GM12892 (cell line): Measurements from ENCODE around the gene CD81.
"Not testable (repeated sequence)": the region's sequence is repeated elsewhere in the genome, so short reads cannot be mapped to it uniquely, and the experiment has no call there.

Experiments
- DNase-seq: peaks from one replicate; pipeline ENCODE4 v3.0.0; 2011; ENCODE audit not compliant: insufficient read length
- FAIRE-seq: peaks from 2 replicates; lab custom pipeline; 2011; peaks lifted over from hg19 to GRCh38; lab: Jason Lieb, UNC
- POLR2A ChIP-seq: IDR thresholded peaks from 2 replicates; pipeline ENCODE4 v1.6.1; 2011; ENCODE audit warnings: low read depth, low read length, control low read depth
- POLR2AphosphoS5 ChIP-seq: IDR thresholded peaks from 2 replicates; pipeline ENCODE4 v1.6.1; 2011; ENCODE audit warnings: low read depth, low read length, control low read depth
- TAF1 ChIP-seq: IDR thresholded peaks from 2 replicates; pipeline ENCODE4 v1.6.1; 2011; ENCODE audit warnings: low read depth, mild to moderate bottlenecking, control low read depth, low read length, borderline replicate concordance

Gene CD81

DNA sequence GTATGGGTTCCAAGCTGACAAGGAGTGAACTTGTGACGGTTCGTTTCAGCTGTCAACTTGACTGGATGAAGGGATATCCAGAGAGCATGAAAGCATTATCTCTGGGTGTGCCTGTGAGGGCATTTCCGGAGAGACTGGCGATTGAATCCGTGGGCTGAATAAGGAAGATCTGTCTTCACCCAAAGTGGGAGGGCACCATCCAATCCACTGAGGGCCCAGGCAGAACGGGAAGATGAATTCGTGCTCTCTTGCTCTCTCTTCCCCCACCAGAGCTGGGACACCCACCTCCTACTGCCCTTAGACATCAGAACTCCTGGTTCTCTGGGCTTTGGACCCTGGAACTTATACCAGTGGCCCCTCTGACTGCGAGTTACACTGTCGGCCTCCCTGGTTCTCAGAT, 15.5 kb upstream of the CD81 start:
- DNase-seq (no peak), FAIRE-seq (no peak)
- no peak for TF ChIP-seq TAF1
- no peak for TF ChIP-seq POLR2AphosphoS5
- no peak for TF ChIP-seq POLR2A

DNA sequence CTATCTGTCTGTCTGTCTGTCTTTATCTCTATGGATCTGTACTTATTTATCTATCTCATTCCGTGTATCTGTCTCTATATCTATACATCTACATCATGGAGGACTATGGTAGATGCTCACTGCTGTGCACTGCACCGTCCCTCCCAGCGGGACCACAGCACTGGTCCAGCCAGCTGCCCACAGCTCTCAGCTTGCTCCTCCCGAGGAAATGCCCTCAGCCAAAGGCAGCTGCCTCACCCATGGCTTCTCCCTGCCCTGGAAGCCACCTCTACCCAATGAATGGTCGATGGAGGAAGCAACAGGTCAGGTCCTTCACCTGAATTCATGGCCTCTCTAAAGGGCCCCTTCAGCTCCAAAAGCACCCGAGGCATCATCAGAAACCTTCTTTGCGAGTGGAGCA, 14.7 kb upstream of the CD81 start:
- FAIRE-seq, result no peak
- DNase-seq, result no peak
- TF ChIP-seq POLR2AphosphoS5 (no peak), POLR2A (no peak), TAF1 (no peak)

DNA sequence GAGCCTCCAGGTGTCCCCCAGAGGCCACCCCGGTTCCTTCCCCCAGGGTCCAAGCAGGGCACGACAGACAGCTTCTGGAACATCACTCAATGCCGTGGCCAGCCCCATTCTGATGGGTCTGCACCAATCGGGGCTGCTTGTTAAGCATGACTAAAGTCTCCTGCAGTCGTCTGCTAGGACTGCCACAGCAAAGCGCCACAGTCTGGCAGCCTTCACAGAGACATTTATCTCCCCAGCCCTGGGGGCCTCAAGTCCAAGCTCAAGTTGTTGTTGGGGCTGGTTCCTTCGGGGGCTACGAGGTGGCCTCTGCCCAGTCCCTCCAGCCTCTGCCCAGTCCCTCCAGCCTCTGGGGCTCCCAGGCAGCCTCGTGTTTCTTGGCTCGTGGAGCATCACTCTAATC, 14.0 kb upstream of the CD81 start:
- FAIRE-seq (no peak), DNase-seq (no peak)
- TF ChIP-seq POLR2A (no peak), TAF1 (no peak), POLR2AphosphoS5 (no peak)

DNA sequence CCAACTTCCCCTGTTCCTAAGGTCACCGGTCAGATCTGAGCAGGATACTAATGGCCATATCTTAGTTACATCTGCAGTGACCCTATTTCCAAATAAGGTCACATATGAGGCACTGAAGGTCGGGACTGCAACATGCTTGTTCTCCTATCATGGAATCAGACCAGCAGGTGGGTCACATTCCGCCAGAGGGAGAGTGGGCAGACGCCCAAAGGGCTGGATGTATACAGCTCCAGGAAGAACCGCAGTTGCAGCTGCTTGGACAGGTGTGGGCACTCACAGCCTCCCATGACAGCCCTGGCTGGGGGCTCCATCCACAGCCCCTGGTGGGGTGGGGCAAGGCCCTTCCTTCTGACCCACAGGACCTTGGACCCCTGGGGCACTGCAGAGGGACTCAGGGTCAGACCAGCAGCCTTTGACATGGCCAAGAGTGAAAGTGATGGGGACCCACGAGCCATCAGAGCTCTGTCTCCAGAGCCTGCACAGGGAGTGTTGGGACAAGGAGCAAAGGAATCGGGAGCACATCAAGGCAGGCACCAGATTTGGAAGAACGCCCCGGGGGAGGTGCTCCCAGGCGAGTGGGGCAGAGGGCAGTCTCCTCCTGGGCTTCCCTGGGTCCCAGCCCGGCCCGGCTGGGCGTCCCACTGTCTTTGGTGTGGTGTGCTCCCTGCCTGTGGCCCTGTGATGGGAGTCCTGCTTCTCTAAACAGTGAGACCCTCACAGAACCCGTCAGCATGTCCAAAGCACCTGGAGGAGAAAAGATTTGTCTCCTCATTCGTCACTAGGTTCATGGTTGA, 13.3 kb upstream of the CD81 start:
- no peak for DNase-seq
- TF ChIP-seq POLR2A, result no peak
- TF ChIP-seq POLR2AphosphoS5, result no peak
- no peak for TF ChIP-seq TAF1
- no peak for FAIRE-seq

DNA sequence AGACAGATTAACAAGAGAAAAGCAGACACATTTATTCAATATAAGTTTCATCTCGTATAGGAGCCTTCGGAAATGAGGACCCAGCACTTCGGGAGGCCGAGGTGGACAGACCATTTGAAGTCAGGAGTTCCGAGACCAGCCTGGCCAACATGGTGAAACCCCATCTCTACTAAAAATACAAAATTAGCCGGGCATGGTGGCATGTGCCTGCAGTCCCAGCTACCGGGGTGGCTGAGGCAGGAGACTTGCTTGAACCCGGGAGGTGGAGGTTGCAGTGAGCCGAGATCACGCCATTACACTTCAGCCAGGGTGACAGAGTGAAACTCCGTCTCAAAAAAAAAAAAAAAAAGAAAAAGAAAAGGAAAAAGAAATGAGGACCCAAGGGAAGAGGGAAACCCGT, 12.7 kb upstream of the CD81 start:
- FAIRE-seq, DNase-seq: not testable (repeated sequence)

DNA sequence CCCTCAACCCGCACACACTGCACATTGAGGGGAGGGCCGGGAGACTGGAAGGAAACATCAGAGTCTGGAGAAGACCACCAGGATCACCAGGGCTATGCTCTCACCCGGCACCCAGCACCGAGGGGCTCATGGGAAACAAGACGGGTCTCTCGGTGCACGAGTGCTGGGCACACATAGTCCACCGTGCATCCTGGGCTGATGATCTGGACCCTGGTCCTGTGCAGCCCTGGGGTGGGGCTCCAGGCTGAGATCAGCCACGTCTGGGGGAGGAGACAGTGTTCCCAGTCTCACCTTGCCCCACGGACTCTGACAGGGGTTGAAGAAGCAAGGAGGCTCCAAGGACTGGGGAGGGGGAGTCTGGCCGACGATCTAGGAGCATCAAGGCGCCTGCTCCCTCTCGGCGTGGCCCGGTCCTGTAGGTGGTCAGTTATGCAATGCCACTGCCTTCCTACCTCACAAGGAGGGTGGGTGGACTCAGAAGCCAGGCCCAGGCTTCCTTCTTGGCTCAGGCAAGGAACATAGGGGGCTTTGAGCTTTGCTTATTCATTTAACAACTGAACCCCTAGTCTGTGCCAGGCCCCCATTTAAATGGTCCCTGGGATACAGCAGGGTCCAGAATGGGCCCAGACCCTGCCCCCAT, 11.4 kb upstream of the CD81 start:
- DNase-seq (no peak), FAIRE-seq (no peak)
- TF ChIP-seq TAF1 (no peak), POLR2A (no peak), POLR2AphosphoS5 (no peak)

DNA sequence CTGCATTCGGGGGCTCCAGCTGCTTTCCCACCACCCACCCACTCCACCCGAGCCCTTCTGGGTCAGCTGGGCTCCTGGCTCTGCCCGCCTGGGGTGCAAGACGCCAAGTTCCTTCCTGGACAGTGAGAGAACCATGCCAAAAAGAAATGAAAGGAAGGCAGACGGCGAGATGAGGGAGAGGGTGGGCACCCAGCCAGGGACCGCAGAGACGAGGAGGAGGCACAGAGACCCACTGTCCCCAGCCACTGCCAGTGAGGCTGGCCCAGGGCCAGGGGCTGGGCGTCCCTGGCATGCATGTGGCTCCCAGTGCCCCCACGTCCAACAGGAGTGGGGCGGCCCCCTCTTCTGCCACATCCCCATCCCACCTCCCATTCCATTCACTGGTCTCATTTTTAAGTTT, 10.8 kb upstream of the CD81 start:
- FAIRE-seq, result no peak
- no peak for DNase-seq
- TF ChIP-seq POLR2A (no peak), POLR2AphosphoS5 (no peak), TAF1 (no peak)

DNA sequence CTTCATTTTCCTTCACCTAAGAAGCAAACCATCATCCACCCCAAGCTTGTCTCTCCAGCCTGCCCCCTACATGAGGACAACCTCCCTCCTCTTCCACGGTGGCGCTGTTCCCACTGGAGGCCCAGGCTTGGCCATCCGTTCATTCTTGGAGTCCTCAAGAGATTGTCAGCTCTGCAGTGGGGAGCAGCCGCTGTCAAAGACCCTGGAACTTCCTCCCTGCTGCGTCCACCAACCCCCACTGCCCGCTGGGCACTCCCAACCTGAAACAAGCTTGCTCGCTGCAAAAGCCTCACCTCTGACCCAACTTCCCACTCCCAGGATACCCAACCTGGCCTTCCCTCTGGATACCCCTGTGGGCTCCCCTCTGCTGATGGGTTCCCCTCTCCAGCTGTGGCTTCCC, 10.4 kb upstream of the CD81 start:
- no peak for FAIRE-seq
- DNase-seq, result no peak
- TF ChIP-seq POLR2AphosphoS5 (no peak), POLR2A (no peak), TAF1 (no peak)

DNA sequence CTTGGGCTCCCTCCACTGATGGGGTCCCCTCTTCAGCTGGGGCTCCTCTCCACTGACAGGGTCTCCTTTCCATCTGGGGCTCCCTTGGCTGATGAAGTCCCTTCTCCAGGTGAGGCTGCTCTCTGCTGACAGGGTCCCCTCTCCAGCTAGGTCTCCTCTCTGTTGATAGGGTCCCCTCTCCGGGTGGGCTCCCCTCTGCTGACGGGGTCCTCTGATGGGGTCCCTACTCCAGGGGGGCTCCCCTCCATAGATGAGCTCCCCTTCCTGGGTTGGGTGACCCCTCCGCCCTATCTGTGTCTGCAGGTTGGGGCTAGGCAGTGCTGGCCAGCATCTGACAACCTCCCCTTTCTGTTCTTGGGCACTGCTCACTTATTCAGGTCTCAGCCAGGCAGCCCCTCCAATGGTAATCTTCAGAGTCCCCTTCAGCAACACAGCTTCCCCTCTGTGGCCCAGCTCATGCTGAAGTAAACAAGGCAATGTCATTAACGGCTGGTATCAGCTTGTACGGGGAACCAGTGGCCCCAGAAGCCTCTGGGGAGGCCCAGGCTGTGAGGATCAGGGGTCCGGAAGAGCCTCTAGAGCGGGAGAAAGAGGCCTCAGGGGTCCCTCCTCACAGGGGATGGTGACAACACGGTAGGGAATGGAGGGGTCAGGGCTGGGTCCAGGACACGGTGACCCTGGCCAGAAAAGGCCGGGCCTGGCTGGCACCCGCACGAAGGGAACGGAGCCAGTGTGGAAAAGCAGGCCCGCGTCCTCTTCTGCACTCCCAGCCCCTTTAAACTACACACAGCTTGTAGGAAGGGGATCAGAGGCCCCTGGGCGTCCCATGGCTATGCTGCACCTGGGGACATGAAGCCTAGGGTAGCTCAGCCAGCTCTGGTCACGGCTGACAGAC, 9.6 kb upstream of the CD81 start:
- no peak for FAIRE-seq
- no peak for DNase-seq
- TF ChIP-seq TAF1, result no peak
- TF ChIP-seq POLR2A, result no peak
- no peak for TF ChIP-seq POLR2AphosphoS5

DNA sequence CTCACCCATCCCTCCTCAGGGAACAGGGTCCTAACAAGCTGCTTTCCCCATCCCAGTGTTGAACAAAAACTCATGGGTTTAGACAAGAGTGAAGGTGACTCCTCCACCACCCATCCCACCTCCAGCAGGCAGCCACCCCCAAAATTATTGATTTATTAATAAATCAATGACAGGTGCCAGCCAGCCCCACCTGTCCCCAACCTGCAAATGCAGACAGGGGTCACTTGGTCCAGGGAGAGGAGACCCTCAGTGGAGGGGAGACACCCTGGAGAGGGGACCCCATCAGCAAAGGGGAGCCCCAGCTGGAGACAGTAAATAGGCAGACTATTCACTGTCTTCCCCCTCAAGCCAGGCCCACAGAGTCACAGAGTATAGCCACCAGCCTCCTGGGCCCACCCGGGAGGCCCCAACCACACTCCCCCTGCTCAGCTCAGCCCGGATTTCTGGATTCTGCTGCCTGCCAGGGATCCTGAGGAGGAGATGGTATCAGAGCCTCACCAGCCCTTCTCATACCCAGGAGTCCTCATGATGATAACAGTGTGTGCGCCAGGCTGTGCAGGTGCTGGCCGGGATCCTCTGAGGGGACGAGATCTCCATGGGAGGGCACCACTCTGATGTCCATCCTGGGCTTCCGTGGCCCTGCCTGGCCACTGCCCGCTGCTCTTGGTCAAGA, 8.8 kb upstream of the CD81 start:
- TF ChIP-seq POLR2A (no peak), TAF1 (no peak)
- no peak for DNase-seq
- no peak for FAIRE-seq

DNA sequence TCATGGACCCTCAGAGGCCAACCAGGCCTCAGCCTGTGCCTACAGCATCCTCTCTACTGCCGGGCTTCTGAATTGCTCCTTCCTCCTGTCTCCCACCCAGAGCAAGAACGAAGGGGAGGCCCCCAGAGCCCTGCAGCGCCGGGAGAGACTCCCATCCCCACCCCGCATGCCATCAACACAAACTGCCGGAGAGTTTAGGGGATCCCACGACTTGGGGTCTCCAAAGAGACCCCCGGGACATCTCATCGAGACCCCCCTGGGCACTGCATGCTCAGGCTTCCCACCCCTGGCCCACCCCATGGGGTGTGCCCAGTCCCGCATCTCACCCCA, 8.3 kb upstream of the CD81 start:
- no peak for FAIRE-seq
- TF ChIP-seq POLR2AphosphoS5 (no peak), POLR2A (no peak), TAF1 (no peak)
- DNase-seq, result no peak

DNA sequence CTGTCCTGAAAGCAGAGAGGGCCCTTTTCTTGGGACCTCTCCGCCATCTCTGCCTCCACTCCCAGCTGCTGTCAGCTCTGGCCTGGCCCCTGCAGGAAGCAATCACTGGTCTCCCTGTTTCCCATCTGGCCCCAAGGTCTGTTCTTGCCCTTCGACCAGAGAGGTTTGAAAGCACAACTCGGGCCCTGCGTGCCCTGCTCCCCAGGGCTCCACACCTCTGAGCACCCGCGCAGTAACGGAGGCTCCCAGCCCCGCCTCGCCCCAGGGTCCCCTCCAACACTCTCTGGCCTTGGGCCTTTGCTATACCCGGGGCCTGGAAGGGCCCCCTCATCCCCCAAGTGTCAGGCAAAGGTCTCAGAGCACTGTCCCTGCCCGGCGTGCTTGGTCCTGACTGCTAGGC, 7.8 kb upstream of the CD81 start:
- DNase-seq (no peak), FAIRE-seq (no peak)
- TF ChIP-seq POLR2AphosphoS5 (no peak), POLR2A (no peak), TAF1 (no peak)
